Activated T-helper 1 cell treated with anti-CD3 and anti-CD28 coated beads, Interleukin-12 subunit alpha, Interleukin-12 subunit beta, Interleukin-2, Interleukin-4 antibody, amounts not matched to agents 30 ng/mL and 10 ng/mL and 1 ng/mL, durations not matched to agents 14 hours and 24 hours and 36 hours (primary cell): Measurements from ENCODE around the gene PRKACB. TPM values are rescaled to one million over a fixed set of nuclear protein-coding genes. Genes with fewer than 3 reads are reported as not detected.
"Not testable (repeated sequence)": the region's sequence is repeated elsewhere in the genome, so short reads cannot be mapped to it uniquely, and the experiment has no call there.

ENCODE experiments used
- DNase-seq: peaks from one replicate; pipeline ENCODE4 v3.0.0; 2021; ENCODE audit warnings: low spot score
- H3K27ac Mint-ChIP-seq: one replicate; pipeline ENCODE4 v1.8.0; 2021; ENCODE audit warnings: mild to moderate bottlenecking, mixed read lengths
- H3K27me3 Mint-ChIP-seq: one replicate; pipeline ENCODE4 v1.8.0; 2022; ENCODE audit warnings: mild to moderate bottlenecking, moderate library complexity, mixed read lengths; ENCODE audit not compliant: insufficient read depth
- H3K36me3 Mint-ChIP-seq: one replicate; pipeline ENCODE4 v1.8.0; 2021; ENCODE audit warnings: low read depth, mixed read lengths
- H3K4me1 Mint-ChIP-seq: one replicate; pipeline ENCODE4 v1.8.0; 2021; ENCODE audit warnings: low read depth, mixed read lengths
- H3K4me3 Mint-ChIP-seq: one replicate; pipeline ENCODE4 v1.8.0; 2021; ENCODE audit warnings: mild to moderate bottlenecking, moderate library complexity, mixed read lengths
- H3K9me3 Mint-ChIP-seq: one replicate; pipeline ENCODE4 v1.8.0; 2021; ENCODE audit warnings: mixed read lengths
- intact Hi-C: fragments of 100-400 bp; cut with micrococcal nuclease; formaldehyde crosslinking; loops from one replicate; pipeline ENCODE4 v1.15.1; 2024
- total RNA-seq: library from RNA; stranded (reverse); gene quantifications from 2 replicates; pipeline ENCODE4 v1.2.3, GENCODE V29; 2022

PRKACB gene
- total RNA-seq, result 20.8 and 22.7 TPM in 2 replicates

DNA sequence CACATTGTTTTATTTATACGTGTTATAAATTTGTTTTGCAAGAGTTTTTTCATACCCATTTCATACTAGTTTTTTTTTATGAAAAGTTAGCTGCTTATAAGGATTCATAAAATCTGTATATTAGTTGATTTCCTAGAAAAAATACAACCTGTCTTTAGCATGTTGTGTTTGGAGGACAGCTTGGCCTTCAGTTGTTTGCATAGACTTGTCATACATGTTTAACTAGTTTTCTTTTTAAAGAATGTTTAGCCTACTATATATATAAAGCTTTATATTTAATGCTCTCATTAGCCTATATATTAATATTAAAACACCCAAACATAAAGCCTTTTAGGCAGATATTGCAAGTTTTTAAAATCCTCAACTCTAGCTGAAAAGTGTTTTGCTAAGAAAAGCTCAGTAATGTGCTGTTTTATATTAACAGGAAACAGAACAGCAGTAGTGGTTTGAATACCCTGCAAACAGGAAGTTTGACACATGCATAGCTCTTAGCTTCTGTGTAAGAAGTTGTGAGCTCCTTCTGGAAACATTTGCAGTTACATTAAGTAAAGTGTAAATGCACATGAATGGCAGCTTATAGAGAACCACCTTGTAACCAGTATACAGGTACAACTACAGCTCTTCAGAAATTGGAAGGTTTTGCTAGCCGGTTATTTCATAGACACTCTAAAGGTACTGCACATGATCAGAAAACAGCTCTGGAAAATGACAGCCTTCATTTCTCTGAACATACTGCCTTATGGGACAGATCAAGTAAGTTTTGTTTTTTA lies at the start of gene PRKACB:
Gene PRKACB (plus strand): TSS at position 476 of the 770 bp plus-strand sequence. CDS start 91 bp downstream, at position 567.
- H3K36me3 Mint-ChIP-seq, result no peaks in the 10 kb centered on the region
- H3K27me3 Mint-ChIP-seq, result no peaks in the 10 kb centered on the region
- no peaks in the 10 kb centered on the region for H3K9me3 Mint-ChIP-seq
- intact Hi-C loops, result loop anchor here (1.0 to 5.0 kb wide), 6 partner anchors 8 to 793 kb away; partner anchors contain the start of gene SSX2IP
- DNase-seq, result peak; percentile 20
- peak within 1 kb of the TSS; percentile 99 for H3K27ac Mint-ChIP-seq
- H3K4me3 Mint-ChIP-seq, result peak within 1 kb of the TSS; percentile 96
- peaks cover 44% of the 10 kb centered on the region for H3K4me1 Mint-ChIP-seq

GRCh38 chr1:84095308-84095707 lies 48.8 kb upstream of the PRKACB start:
- intact Hi-C loops, result no loop called here
- Mint-ChIP-seq H3K4me1 (peaks cover 14% of the 10 kb centered on the region), H3K9me3 (peaks cover 3% of the 10 kb centered on the region), H3K4me3 (no peak overlapping the region), H3K27me3 (no peaks in the 10 kb centered on the region), H3K36me3 (no peaks in the 10 kb centered on the region), H3K27ac (no peak overlapping the region)
- DNase-seq, result no peak

DNA sequence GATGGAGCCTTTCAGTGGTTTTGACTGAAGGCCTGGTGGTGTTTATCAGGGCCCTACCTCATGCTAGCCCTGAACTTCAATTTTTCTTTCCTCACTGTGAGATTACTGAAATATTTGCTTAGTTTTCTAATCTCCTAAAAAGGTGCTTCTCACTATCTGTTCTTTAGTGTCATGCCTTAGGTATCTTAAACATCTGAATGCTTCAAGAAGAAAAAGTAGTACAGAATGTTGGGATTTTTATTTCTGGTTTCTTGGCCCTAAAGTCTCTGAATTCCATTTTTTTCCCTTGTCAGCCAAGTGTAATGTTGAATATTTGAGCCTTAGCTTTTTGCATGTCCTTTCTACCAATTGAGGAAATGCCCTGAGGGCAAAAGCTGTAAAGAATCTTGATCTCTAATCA lies 47.9 kb upstream of the PRKACB start:
- Mint-ChIP-seq H3K27me3 (no peaks in the 10 kb centered on the region), H3K9me3 (peaks cover 3% of the 10 kb centered on the region), H3K4me3 (no peak overlapping the region), H3K27ac (no peak overlapping the region), H3K4me1 (peaks cover 5% of the 10 kb centered on the region), H3K36me3 (no peaks in the 10 kb centered on the region)
- no peak for DNase-seq
- intact Hi-C loops, result no loop called here

DNA sequence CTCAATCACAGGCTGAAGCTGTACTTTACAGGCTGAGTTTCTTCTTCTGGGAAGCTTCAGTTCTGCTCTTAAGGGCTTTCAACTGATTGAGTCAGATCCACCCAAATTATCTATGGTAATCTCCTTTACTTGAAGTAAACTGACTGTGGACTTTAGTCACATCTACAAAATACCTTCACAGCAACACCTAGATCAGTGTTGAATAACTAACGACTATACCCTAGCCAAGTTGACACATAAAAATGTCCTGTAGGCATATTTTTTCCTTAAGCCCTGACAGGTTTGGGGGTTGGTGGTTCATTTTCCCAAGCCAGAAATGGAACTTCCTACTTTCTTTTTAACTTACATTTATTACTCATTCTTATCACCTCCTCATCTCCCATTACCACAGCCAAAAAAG lies 42.9 kb upstream of the PRKACB start:
- Mint-ChIP-seq H3K27me3 (no peaks in the 10 kb centered on the region), H3K4me1 (peaks cover 6% of the 10 kb centered on the region), H3K36me3 (no peaks in the 10 kb centered on the region), H3K4me3 (no peak overlapping the region), H3K27ac (no peak overlapping the region), H3K9me3 (no peaks in the 10 kb centered on the region)
- DNase-seq, result no peak
- intact Hi-C loops, result no loop called here

GRCh38 chr1:84103197-84103992 lies 40.7 kb upstream of the PRKACB start:
- Mint-ChIP-seq H3K4me1 (peaks cover 6% of the 10 kb centered on the region), H3K36me3 (peaks cover 3% of the 10 kb centered on the region), H3K4me3 (no peak overlapping the region), H3K9me3 (peaks cover 9% of the 10 kb centered on the region), H3K27ac (no peak overlapping the region), H3K27me3 (no peaks in the 10 kb centered on the region)
- intact Hi-C loops, result no loop called here
- DNase-seq, result no peak

DNA sequence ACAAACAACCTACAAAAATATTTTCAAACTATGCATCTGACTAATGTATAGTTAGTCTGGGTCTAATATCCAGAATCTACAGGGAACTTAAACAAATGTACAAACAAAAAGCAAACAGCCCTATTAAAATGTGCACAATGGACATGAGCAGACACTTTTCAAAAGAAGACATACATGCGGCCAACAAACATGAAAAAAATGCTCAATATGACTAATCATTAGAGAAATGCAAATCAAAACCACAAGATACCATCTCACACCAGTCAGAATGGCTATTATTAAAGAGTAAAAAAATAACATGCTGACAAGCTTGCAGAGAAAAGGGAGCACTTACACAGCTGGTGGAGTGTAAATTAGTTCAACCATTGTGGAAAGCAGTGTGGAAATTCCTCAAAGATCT lies 36.5 kb upstream of the PRKACB start:
- H3K4me3 Mint-ChIP-seq, H3K9me3 Mint-ChIP-seq, H3K4me1 Mint-ChIP-seq: not testable (repeated sequence)

GRCh38 chr1:84107955-84108354 lies 36.1 kb upstream of the PRKACB start:
- H3K27ac Mint-ChIP-seq, result no peak overlapping the region
- no peak for DNase-seq
- H3K36me3 Mint-ChIP-seq, result peaks cover 3% of the 10 kb centered on the region
- H3K9me3 Mint-ChIP-seq, result peaks cover 9% of the 10 kb centered on the region
- H3K4me3 Mint-ChIP-seq, result no peak overlapping the region
- peaks cover 6% of the 10 kb centered on the region for H3K4me1 Mint-ChIP-seq
- no peaks in the 10 kb centered on the region for H3K27me3 Mint-ChIP-seq
- intact Hi-C loops, result no loop called here

More for the DNA sequence above, 36.5 kb upstream of the PRKACB start:
- DNase-seq, H3K36me3 Mint-ChIP-seq, H3K27ac Mint-ChIP-seq, H3K27me3 Mint-ChIP-seq, intact Hi-C loops: not testable (repeated sequence)

- no peak for DNase-seq
- H3K27me3 Mint-ChIP-seq, result no peaks in the 10 kb centered on the region
- peaks cover 9% of the 10 kb centered on the region for H3K9me3 Mint-ChIP-seq
- intact Hi-C loops, result no loop called here
- peaks cover 3% of the 10 kb centered on the region for H3K36me3 Mint-ChIP-seq
- H3K4me3 Mint-ChIP-seq, result no peak overlapping the region
- H3K4me1 Mint-ChIP-seq, result no peaks in the 10 kb centered on the region
- no peak overlapping the region for H3K27ac Mint-ChIP-seq
Observed at GRCh38 chr1:84108900-84109578, 35.0 kb upstream of the PRKACB start.

DNA sequence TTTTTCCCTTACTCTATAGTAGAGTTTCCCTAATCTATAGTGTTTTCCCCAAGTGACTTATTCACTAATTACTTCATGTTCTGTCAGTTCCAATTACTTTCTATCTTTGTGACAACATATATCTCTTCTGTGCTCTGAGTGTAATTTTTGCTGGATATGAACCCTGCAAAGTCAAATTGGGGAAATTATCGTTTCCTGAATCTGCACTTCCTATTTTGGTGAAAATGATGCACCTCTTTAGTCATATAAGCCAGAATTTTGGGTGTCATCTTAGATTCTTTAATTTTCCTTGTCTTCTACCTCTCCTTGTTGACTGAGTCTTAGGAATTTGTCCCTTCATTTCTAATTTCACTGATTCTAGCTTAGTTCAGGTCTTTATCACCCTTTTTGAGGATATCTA lies 33.4 kb upstream of the PRKACB start:
- Mint-ChIP-seq H3K4me1 (no peaks in the 10 kb centered on the region), H3K27ac (no peak overlapping the region), H3K36me3 (peaks cover 3% of the 10 kb centered on the region), H3K27me3 (no peaks in the 10 kb centered on the region), H3K4me3 (no peak overlapping the region), H3K9me3 (peaks cover 9% of the 10 kb centered on the region)
- intact Hi-C loops, result no loop called here
- DNase-seq, result no peak

GRCh38 chr1:84116558-84116957 lies 27.5 kb upstream of the PRKACB start:
- intact Hi-C loops, result no loop called here
- H3K4me3 Mint-ChIP-seq, result no peak overlapping the region
- no peaks in the 10 kb centered on the region for H3K9me3 Mint-ChIP-seq
- peaks cover 12% of the 10 kb centered on the region for H3K4me1 Mint-ChIP-seq
- no peaks in the 10 kb centered on the region for H3K36me3 Mint-ChIP-seq
- no peaks in the 10 kb centered on the region for H3K27me3 Mint-ChIP-seq
- no peak for DNase-seq
- H3K27ac Mint-ChIP-seq, result no peak overlapping the region

DNA sequence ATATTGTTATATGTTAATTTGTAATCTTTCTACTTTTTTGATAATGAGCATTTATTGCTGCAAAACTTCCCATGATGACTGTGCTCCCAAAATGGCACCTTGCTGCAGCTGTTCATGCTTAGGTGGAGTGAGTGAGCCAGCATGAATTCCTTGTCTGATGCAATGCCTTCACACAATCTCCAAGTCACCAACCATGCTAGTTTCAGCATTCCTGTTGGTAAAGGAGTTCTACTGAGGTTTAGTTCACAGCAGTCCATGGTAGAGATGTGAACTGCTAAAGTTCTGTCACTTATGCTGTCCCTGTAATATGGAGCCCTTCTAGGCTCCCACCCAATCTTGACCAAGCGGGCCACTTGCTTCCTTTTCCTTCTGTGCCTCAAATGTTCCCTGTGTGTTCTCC lies 26.2 kb upstream of the PRKACB start:
- DNase-seq, result no peak
- intact Hi-C loops, result no loop called here
- H3K27ac Mint-ChIP-seq, result no peak overlapping the region
- H3K4me1 Mint-ChIP-seq, result peaks cover 12% of the 10 kb centered on the region
- no peak overlapping the region for H3K4me3 Mint-ChIP-seq
- no peaks in the 10 kb centered on the region for H3K9me3 Mint-ChIP-seq
- no peaks in the 10 kb centered on the region for H3K27me3 Mint-ChIP-seq
- no peaks in the 10 kb centered on the region for H3K36me3 Mint-ChIP-seq

DNA sequence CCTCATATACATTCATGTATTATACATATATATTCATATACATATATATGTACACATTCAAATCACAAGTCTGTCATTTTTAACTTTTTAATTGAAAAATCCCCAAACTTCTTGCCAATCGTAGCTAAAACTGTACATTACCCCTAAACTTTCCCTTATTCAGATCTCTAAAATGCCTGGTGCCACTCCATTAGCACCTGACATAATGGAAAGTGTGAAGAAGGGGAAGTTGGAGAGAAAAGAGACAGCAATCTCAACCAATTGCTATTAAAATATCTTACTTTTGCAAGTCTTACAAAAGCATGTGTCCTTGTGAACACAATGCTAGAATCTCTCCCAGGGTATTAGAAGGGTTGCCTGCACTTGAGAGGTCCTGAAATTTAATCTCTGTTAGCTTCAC lies 22.7 kb upstream of the PRKACB start:
- Mint-ChIP-seq H3K27me3 (no peaks in the 10 kb centered on the region), H3K9me3 (no peaks in the 10 kb centered on the region), H3K4me3 (no peak overlapping the region), H3K36me3 (no peaks in the 10 kb centered on the region), H3K27ac (no peak overlapping the region), H3K4me1 (peaks cover 8% of the 10 kb centered on the region)
- DNase-seq, result no peak
- intact Hi-C loops, result loop anchor here (5.0 kb wide), 1 partner anchor 124 kb away; the partner anchor contains the start of gene TTLL7
